Measurements from ENCODE around the gene CAPN8.
A peak's percentile ranks its signal among the peaks of the same experiment; 100 is the strongest.
"Not testable (repeated sequence)": the region's sequence is repeated elsewhere in the genome, so short reads cannot be mapped to it uniquely, and the experiment has no call there.

The CAPN8 gene

DNA sequence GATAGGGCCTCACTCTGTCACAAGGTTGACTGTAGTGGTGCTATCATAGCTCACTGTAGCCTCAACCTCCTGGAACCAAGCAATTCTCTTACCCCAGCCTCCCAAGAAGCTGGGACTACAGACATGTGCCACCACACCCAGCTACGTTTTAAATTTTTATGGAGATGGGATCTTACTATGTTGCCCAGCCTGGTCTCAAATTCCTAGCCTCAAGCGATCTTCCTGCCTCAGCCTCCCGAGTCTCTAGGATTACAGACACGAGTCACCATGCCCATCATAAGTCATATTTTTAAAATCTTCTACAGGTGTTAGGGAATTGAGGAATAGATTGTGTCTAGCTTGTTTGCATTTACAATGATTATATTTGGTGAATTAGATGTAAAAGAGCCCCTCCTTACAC is 145.3 kb downstream of the CAPN8 start:
- no peak for DNase-seq

DNA sequence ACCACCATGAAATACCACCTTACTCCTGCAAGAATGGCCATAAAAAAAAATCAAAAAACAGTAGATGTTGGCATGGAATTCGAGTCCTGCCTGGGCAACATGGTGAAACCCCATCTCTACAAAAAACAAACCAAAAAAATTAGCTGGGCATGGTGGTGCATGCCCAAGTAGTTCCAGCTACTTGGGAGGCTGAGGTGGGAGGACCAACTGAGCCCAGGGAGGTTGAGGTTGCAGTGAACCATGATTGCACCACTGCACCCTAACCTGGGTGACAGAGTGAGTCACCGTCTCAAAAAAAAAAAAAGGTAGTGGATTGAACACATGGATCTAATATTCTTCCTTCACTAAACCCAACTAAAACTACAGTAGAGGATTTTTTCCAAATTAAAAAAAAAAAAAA is 146.4 kb downstream of the CAPN8 start:
- no peak for DNase-seq

DNA sequence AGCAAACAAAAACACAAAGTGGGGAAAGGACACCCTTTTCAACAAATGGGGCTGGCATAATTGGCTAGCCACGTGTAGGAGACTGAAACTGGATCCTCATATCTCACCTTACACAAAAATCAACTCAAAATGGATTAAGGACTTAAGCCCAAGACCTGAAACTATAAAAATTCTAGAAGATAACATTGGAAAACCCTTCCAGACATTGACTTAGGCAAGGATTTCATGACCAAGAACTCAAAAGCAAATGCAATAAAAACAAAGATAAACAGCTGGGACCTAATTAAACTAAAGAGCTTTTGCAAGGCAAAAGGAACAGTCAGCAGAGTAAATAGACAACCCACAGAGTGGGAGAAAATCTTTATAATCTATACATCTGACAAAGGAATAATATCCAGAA is 146.9 kb downstream of the CAPN8 start:
- DNase-seq: not testable (repeated sequence)

DNA sequence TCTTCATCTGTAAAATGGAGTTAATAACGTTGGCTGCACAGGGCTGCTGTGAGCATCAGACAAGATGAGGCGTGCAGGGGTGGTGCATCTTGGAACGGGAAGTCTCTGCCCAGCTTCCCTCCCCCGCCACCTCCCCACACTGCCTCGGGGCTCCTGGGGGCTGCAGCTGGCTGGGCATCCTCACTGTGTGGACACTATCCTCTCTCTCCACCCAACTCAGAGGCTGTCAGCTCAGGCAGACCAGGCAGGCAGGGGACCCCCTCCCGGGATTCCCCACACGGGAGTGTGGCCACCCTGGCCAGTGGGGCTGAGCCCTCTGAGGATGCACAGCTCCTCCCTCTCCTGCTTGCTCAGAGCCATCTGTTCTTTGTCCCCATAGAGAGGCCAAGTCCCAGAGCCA is 149.6 kb downstream of the CAPN8 start:
- DNase-seq: no peak

DNA sequence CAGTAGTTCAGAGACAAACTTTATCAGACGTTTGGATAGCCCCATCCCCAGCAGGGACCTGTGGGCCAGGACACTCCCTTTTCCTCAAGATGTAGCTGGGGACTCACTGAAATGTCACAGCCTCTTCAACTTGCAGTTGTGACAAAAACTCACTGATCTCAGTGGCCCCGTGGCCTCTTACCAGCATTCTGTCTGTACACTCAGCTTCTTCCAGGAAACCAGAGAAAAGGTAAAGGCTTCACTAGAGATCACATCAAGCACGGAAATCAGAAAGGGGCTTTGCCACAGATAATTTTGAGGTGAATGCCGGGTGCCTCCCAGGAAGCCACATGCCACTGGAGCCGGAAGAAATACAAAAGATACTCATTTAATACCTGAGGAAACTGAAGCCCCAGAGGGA is 150.1 kb downstream of the CAPN8 start:
- no peak for DNase-seq

DNA sequence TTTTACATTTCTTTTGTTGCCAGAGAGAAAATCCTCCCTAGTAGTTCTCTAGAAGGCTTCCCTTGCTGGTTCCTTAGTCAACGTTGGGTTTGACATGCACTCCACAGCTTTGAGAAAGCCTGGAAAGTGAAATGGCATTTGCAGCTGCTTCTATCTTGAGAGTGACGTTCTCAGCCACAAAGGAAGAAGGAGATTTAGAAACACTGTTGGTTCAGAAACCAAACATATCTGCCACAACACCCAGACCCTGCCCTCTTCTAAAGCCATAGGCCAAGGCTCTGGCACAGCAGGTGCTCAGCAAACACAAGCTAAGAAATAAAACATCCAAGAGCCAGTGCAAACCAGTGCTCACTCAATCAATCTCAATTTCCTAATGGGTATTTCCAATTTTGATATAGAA is 150.9 kb downstream of the CAPN8 start:
- no peak for DNase-seq

DNA sequence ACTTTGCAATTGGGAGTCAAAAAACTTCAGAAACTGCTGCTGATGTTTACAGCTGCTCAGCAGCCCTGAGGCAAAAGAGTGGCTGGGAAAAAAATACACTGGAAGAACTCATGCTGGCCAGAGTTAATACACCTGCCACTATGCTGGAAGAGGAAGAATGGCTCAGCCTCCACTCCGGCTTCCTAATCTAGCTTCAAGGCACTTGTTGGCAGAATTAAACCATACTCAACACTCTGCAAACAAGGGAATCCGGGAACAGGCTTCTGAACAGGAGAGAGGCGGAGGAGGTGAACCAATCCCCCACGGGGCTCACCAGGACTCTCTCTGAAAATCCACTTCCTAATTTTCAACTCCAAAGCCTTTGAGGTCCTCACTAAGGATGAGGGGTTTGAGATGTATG is 152.2 kb downstream of the CAPN8 start:
- DNase-seq: peak; percentile 40

DNA sequence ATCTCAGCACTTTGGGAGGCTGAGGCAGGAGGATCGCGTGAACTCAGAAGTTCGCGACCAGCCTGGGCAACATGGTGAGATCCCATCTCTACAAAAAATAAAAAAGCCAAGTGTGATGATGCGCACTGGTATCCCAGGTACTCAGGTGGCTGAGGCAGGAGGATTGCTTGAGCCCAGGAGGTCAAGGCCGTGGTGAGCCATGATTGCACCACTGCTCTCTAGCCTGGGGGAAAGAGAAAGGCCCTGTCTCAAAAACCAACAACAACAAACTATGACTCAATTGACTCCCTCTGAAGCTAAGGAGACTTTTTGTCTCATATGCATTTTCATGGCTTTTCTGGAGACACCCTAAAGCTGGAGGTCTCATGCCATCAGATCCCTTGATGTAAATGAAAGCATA is 153.4 kb downstream of the CAPN8 start:
- DNase-seq: no peak

DNA sequence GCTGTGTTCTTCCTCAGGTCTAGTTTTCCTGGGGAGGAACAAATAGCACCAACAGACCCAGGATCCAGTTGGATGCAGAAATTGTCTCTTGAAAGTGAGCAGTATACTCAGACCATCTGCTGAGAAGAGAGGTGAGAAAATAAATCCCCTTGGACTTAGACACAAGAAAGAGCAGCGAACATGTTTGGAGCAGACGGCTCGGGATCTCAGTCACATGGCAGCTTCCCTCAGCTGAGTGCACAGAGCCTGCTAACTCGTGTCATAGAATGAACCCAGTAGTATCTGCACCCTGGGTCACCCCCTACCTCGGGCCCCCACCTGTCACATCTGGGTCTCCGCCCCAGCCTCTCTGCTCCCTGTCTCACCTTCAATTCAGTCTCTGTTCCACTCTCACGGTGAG is 156.7 kb downstream of the CAPN8 start:
- no peak for DNase-seq

DNA sequence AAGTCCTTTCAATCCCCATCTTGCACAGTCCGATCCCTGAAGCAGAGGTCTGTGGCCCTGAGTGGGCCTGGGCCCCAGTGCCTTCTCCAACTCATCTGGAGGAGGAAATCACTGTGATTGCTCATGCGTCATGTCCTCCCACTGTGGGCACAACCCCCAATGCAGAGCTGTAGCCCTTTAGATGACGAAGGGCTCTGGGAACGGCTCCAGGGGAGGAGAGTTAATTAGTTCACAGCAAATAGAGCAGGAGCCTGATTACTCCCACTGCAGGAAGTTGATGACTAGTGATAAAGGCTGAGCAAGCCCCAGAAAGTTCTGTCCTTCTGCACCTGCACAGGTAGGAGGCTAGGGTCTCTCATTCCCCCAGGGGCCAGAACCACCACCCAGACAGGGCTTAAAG is 160.8 kb downstream of the CAPN8 start:
- peak; percentile 73 for DNase-seq

DNA sequence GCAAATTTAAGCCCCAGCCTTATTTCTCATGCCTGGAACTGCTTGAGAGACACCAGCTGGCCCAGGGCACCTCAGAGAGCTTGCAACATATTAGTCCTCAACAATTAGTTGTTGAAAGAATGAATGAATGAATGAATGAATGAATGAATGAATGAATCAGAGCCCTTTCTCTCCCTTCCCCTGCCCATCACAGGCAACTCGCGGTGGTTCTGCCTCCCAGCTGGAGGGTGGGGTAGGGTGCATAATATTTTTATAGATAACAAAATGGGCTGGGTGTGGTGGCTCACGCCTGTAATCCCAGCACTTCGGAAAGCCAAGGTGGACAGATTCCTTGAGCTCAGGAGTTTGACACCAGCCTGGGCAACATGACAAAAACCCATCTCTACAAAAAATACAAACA is 162.2 kb downstream of the CAPN8 start:
- no peak for DNase-seq

DNA sequence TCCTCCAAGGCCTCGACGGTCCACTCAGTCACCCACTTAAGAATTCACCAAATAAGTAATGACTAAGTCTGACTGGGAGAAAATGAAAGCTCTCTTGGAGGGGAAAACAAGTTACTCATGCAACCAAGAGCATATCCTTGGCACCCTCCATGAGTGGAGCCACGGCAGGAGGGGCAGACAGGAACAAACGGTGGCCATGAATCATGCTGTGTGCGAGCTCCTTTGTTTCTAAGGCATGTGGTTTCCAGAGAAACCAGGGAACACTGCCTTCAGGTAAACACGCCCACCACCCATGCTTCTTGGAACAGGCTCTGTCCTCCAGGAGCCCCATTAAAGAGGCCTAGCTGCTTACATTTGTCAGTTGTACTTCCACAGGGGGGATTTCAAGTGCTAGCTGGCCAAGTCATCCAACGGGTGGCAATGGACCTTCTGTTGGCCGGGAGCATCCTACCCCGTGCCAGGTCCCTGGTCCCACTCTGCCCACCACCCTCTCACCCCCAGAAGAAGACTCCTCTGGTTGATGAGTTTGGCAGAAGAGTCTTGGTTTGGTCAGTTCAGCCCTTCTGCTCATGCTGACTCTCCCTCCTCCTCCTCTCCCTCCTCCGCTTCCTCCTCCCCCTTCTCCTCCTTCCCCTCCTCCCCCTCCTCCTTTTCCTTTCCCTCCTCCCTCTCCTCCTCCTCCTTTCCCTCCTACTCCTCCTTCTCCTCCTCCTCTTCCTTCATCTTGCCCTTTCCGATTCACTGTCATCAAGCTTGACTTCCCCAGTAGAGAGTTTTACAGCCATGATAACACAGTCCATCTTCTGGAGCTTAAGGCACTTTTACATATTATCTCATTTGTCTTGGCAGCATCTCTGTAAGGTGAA is 164.7 kb downstream of the CAPN8 start:
- DNase-seq: peak; percentile 53

DNA sequence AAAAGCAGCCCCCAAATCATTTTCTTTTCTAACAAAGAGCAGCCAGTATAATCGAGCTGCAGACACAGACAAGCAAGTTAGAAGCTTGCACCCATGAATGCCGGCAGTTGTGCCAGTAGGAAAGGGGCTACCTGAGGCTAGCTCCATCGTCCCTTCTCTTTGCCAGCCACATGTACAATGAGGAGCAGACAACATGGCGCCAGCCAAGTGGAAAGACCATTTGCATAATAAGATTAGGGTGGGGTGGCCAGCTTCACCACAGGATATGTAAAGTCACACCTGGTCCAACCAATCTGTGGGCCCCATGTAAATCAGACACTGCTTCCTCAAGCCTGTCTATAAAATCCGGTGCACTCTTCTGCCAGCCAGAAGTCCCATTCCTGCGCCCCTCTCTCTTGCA is 168.6 kb downstream of the CAPN8 start:
- peak; percentile 12 for DNase-seq

DNA sequence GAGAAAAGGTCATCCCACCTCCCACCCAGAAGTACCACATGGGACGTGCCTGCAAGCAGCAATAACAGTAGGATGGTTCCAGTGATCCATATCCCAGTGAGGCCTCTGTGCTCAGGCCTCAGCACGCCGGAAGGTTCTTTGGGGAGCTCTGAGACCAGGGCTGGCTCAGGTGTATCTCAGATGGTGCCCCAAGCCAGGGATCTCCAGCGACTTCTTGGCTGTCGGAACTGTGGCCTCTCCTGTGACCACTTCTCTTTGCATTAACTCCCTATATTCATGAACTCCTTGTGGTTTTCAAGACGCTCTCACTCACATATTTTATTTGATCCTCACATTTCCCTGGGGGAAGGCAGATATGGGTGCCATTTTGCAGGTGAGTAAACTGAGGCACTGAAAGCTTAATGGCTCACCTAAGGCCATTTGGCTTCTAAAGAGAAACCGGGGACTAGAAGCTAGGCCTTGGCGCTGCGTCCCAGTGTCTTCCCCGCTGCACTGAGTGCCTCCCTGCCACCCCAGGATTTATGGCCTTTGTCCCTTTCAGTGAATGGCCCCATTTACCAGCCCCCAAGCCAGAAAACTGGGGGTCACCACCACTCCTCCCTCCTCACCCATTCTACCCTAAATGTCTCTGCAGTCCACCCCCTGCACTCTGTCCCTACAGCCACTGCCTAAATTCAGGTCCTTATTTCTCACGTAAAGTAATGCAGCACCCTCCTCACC is 170.4 kb downstream of the CAPN8 start:
- no peak for DNase-seq

DNA sequence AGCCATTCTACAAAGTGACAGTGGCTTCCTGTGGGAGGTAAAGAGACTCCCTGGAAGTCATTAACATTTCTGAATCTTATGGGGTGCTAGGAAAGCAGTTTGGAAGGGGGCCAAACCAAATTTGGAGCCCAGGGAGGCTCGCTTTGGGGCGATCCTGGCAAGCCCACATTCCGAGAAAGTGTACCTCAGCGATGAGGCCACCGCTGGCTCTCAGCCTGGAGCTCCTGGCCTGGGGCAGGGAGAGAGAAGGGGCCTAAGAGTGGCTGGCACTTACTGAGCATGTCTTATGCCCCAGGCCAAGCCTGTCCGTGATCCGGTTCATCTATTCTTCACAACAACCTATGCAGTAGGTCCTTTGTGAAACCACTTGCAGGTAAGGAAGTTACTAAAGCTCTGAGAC is 173.5 kb downstream of the CAPN8 start:
- no peak for DNase-seq
